Measurements from ENCODE around the gene NUDT12.

NUDT12 gene

DNA sequence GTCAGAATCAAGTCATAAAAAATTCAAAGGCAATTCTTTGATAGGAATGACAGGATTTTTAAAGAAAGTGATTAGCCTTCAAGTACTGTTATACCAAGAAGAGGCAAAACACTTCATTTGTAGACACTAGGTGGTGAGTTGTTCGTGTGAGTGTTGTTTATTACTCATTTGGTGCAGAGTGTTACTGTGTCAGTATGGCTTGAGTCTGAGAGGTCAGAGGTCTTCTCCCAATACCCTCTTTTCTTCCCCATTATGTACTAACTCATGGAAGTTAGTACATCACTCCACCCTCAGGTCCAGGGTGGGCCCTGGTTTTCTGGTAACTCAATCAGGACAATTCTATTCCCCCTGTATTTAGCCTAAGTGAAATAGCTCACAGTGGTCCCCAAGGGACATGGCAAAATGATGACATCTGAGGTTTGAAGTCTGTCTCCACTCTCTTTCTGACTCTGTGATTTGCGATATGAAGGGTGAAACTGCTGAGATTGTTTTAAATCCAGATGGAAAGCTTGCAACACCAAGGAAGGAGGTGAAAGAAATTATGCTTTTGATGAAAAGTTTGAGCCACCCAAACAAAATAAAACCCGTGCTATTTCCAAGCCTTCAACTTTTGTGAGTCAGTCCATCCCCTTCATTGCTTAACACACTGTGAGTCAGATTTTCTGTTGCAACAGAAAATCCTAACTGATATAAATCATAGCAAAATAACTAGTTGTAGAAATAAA, 56.8 kb downstream of the NUDT12 start (continued):
- TF ChIP-seq, protein P1, sequence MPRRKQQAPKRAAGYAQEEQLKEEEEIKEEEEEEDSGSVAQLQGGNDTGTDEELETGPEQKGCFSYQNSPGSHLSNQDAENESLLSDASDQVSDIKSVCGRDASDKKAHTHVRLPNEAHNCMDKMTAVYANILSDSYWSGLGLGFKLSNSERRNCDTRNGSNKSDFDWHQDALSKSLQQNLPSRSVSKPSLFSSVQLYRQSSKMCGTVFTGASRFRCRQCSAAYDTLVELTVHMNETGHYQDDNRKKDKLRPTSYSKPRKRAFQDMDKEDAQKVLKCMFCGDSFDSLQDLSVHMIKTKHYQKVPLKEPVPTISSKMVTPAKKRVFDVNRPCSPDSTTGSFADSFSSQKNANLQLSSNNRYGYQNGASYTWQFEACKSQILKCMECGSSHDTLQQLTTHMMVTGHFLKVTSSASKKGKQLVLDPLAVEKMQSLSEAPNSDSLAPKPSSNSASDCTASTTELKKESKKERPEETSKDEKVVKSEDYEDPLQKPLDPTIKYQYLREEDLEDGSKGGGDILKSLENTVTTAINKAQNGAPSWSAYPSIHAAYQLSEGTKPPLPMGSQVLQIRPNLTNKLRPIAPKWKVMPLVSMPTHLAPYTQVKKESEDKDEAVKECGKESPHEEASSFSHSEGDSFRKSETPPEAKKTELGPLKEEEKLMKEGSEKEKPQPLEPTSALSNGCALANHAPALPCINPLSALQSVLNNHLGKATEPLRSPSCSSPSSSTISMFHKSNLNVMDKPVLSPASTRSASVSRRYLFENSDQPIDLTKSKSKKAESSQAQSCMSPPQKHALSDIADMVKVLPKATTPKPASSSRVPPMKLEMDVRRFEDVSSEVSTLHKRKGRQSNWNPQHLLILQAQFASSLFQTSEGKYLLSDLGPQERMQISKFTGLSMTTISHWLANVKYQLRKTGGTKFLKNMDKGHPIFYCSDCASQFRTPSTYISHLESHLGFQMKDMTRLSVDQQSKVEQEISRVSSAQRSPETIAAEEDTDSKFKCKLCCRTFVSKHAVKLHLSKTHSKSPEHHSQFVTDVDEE (CRISPR knock-in tag; IDR thresholded peaks at IDR 0.05): no peak
- TF ChIP-seq, protein P2, sequence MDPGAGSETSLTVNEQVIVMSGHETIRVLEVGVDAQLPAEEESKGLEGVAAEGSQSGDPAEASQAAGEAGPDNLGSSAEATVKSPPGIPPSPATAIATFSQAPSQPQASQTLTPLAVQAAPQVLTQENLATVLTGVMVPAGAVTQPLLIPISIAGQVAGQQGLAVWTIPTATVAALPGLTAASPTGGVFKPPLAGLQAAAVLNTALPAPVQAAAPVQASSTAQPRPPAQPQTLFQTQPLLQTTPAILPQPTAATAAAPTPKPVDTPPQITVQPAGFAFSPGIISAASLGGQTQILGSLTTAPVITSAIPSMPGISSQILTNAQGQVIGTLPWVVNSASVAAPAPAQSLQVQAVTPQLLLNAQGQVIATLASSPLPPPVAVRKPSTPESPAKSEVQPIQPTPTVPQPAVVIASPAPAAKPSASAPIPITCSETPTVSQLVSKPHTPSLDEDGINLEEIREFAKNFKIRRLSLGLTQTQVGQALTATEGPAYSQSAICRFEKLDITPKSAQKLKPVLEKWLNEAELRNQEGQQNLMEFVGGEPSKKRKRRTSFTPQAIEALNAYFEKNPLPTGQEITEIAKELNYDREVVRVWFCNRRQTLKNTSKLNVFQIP (CRISPR knock-in tag; IDR thresholded peaks at IDR 0.05; ENCODE audit: borderline replicate concordance, low read depth): no peak
- TF ChIP-seq, protein P3, sequence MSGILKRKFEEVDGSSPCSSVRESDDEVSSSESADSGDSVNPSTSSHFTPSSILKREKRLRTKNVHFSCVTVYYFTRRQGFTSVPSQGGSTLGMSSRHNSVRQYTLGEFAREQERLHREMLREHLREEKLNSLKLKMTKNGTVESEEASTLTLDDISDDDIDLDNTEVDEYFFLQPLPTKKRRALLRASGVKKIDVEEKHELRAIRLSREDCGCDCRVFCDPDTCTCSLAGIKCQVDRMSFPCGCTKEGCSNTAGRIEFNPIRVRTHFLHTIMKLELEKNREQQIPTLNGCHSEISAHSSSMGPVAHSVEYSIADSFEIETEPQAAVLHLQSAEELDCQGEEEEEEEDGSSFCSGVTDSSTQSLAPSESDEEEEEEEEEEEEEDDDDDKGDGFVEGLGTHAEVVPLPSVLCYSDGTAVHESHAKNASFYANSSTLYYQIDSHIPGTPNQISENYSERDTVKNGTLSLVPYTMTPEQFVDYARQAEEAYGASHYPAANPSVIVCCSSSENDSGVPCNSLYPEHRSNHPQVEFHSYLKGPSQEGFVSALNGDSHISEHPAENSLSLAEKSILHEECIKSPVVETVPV (CRISPR knock-in tag; IDR thresholded peaks at IDR 0.05): no peak
- TF ChIP-seq ZC3H10 (CRISPR knock-in tag; IDR thresholded peaks at IDR 0.05) (no peak), ZFP3 (CRISPR knock-in tag; IDR thresholded peaks at IDR 0.05) (no peak), OSR1 (CRISPR knock-in tag; IDR thresholded peaks at IDR 0.05) (no peak)
- TF ChIP-seq, protein P4, sequence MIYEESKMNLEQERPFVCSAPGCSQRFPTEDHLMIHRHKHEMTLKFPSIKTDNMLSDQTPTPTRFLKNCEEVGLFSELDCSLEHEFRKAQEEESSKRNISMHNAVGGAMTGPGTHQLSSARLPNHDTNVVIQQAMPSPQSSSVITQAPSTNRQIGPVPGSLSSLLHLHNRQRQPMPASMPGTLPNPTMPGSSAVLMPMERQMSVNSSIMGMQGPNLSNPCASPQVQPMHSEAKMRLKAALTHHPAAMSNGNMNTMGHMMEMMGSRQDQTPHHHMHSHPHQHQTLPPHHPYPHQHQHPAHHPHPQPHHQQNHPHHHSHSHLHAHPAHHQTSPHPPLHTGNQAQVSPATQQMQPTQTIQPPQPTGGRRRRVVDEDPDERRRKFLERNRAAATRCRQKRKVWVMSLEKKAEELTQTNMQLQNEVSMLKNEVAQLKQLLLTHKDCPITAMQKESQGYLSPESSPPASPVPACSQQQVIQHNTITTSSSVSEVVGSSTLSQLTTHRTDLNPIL (CRISPR knock-in tag; IDR thresholded peaks at IDR 0.05; ENCODE audit: low read depth): no peak

DNA sequence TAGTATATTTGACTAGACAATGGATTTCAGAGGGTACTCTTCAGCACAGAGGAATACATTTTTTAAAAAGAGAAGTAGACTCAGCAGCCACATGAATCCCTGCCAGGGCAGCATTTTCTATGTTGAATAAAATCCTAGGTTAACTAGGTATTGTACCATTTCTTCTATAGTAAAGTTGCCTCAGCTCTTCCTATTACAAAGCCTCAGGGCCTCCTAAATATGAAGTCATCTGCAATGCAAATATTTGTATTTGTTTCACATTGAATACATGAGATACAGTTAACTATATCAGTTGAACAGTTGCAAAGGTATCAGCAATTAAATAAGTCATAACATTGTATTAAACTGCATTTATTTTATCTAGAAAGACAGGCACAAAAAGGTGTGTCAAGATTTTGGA, 59.5 kb downstream of the NUDT12 start:
- no peak for TF ChIP-seq SNAI2 (CRISPR knock-in tag; IDR thresholded peaks at IDR 0.05)
- TF ChIP-seq, protein P5, sequence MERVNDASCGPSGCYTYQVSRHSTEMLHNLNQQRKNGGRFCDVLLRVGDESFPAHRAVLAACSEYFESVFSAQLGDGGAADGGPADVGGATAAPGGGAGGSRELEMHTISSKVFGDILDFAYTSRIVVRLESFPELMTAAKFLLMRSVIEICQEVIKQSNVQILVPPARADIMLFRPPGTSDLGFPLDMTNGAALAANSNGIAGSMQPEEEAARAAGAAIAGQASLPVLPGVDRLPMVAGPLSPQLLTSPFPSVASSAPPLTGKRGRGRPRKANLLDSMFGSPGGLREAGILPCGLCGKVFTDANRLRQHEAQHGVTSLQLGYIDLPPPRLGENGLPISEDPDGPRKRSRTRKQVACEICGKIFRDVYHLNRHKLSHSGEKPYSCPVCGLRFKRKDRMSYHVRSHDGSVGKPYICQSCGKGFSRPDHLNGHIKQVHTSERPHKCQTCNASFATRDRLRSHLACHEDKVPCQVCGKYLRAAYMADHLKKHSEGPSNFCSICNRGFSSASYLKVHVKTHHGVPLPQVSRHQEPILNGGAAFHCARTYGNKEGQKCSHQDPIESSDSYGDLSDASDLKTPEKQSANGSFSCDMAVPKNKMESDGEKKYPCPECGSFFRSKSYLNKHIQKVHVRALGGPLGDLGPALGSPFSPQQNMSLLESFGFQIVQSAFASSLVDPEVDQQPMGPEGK (CRISPR knock-in tag; IDR thresholded peaks at IDR 0.05; ENCODE audit: borderline replicate concordance): no peak
- no peak for TF ChIP-seq ZC3H10 (CRISPR knock-in tag; IDR thresholded peaks at IDR 0.05)
- no peak for TF ChIP-seq ESRRG (CRISPR knock-in tag; IDR thresholded peaks at IDR 0.05)
- TF ChIP-seq GLIS3 (CRISPR knock-in tag; IDR thresholded peaks at IDR 0.05): no peak
- ATAC-seq: no peak

DNA sequence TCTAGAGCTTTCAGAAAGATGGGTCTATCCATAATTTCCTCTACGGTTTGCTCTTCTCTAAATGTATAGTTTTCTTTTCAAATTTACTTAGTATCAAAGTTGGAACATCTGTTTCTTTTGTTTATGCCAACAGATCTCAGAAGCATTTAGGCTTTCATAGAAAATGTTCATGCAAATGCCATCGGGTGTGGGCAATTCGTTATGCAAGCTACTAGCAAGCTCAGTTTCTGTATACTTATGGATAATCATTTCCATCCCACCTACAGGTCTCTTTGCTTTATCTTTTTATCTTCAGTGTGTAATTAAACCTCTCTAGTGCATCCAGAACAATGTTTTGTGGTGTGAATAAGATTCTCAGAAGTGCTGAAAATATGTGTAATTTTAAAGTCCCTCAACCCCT, 59.9 kb downstream of the NUDT12 start:
- ATAC-seq: no peak
- TF ChIP-seq, protein P2 (CRISPR knock-in tag; IDR thresholded peaks at IDR 0.05; ENCODE audit: borderline replicate concordance, low read depth): no peak
- TF ChIP-seq BACH2 (CRISPR knock-in tag; IDR thresholded peaks at IDR 0.05; ENCODE audit: borderline replicate concordance): no peak
- TF ChIP-seq, protein P4 (CRISPR knock-in tag; IDR thresholded peaks at IDR 0.05; ENCODE audit: low read depth): no peak
- TF ChIP-seq ZNF8 (CRISPR knock-in tag; IDR thresholded peaks at IDR 0.05): no peak
- no peak for TF ChIP-seq PPARA (CRISPR knock-in tag; IDR thresholded peaks at IDR 0.05; ENCODE audit: borderline replicate concordance)
- no peak for TF ChIP-seq SNAI2 (CRISPR knock-in tag; IDR thresholded peaks at IDR 0.05)
